Lower lobe of right lung (tissue), 2 donors: ENCODE data around the gene SEPTIN10. TPM values are rescaled to one million over a fixed set of nuclear protein-coding genes. Genes with fewer than 3 reads are reported as not detected.
A peak's percentile ranks its signal among the peaks of the same experiment; 100 is the strongest.

Experiments
- ATAC-seq, 2 donors: fragments of 200-7000 bp; cut with Tn5 transposase; one replicate each; pipeline ENCODE4 v1.9.1; 2020 to 2022; ENCODE audit warnings: mild to moderate bottlenecking in 2 of 2, moderate library complexity in 2 of 2
- DNase-seq: peaks from one replicate; pipeline ENCODE4 v3.0.0-alpha.2; 2020
- H3K27ac ChIP-seq: fragments of 200-600 bp; one replicate; pipeline ENCODE4 v1.8.0; 2022
- H3K27me3 ChIP-seq: fragments of 200-600 bp; one replicate; pipeline ENCODE4 v1.8.0; 2022; ENCODE audit warnings: low read depth
- H3K36me3 ChIP-seq: fragments of 200-600 bp; one replicate; pipeline ENCODE4 v1.8.0; 2022; ENCODE audit warnings: mild to moderate bottlenecking
- H3K4me1 ChIP-seq: fragments of 200-600 bp; one replicate; pipeline ENCODE4 v1.8.0; 2022
- H3K4me3 ChIP-seq: fragments of 200-600 bp; one replicate; pipeline ENCODE4 v1.8.0; 2022; ENCODE audit warnings: mild to moderate bottlenecking
- H3K9me3 ChIP-seq: fragments of 200-600 bp; one replicate; pipeline ENCODE4 v1.8.0; 2022
- CTCF ChIP-seq: fragments of 200-600 bp; IDR thresholded peaks from one replicate; pipeline ENCODE4 v1.8.0; 2022; ENCODE audit warnings: antibody characterized with exemption, mild to moderate bottlenecking
- intact Hi-C: fragments of 100-400 bp; cut with DNase I; formaldehyde crosslinking; loops from one replicate; pipeline ENCODE4 v1.11.0; 2022
- total RNA-seq: library from RNA; stranded (reverse); fragmentation: NEBNext Ultra II Directional; extraction: Animal tissue kit (Norgen Biotek cat#: 25700); gene quantifications from one replicate; pipeline ENCODE4 v1.2.1, GENCODE V29; 2021
- donor health status: DM: no; HTN: yes; CAD: no; lungs with severe emphysema.

SEPTIN10 gene
- total RNA-seq, 1 donor from 2014 or later = 86.9 TPM

DNA sequence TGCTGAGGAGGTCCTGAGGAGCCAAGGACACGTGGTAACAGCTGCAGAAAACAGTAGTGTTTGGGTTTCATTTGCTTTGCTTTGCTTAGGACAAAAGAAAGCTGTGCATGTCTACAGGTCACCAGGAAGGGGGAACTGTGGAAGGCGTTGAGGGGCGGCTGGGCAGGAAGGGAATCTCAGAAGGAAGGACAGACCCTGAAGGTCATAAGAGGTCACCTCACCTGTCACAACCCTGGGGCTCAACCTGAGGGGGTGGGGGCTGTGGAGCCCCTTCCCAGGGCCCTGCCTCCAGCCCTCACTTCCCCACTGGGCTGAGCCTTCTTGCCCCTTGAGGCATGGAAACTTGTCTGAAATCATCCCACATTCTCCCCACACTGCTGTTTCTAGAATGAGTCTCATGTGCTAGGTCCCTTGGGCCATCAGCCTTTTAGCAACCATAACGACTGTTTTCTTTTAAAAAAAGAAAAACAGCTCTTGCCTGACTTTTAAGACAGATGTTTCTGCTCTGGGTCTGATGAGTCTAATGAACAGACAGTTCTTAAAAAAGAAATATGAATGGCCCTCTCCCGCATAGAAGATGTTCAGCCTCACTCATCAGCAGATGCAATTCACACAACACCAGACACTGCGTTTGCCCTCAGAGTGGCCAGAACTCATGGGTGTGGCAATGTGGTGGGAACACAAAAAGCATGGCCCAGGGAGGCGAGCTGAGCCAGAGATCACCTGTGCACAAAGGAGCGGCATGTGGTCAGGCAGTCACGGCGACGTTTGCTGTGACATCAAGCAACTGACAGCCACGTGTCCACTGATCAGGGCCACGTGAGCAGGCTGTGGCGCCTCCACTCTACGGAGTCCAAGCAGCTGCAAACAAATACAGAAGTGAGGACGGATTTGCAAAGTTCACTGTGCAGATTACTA is 84.0 kb downstream of the SEPTIN10 start:
- H3K4me1 ChIP-seq = peaks cover 18% of the 10 kb centered on the region
- no peaks in the 10 kb centered on the region for H3K27me3 ChIP-seq
- H3K4me3 ChIP-seq = no peak overlapping the region
- H3K27ac ChIP-seq = no peak overlapping the region
- H3K36me3 ChIP-seq = no peaks in the 10 kb centered on the region
- intact Hi-C loops = no loop called here
- H3K9me3 ChIP-seq = no peaks in the 10 kb centered on the region
- no peak for DNase-seq
- ATAC-seq = peak; percentile 9 to 16
- no peak for TF ChIP-seq CTCF

DNA sequence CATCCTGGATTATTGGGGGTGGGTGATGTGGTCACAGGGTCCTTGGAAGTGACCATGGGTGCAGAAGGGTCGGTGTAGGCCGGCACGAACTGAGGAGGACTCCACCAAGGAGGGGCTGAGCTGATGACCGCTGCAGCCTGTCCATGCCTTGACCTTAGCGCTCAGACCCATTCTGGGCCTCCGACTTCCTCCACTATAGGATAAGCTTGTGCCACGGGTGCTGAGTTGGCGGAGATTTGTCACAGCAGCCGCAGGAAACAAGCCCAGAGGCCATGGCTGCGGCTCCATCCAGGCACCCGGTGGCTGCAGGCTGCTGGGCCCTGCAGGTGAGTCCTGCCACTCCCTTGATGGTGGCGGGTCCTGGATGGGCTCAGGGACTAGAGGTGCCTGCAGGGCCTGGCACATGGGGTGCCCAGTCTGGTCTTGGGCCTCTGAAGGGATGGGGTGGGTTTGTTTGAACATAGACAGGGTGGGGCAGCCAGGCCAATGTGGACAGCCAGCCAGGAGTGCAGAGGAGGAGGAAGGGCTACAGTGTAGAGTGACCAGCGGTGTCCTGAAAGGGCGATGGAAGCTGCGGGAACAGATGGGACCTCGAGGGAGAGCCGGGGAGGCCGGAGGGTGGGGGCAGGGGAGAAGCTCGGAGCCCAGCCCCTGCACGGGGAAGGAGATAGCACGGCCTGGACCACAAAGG is 84.8 kb downstream of the SEPTIN10 start:
- Histone ChIP-seq H3K27me3 (no peaks in the 10 kb centered on the region), H3K4me1 (peaks cover 18% of the 10 kb centered on the region), H3K4me3 (no peak overlapping the region), H3K36me3 (no peaks in the 10 kb centered on the region), H3K9me3 (no peaks in the 10 kb centered on the region), H3K27ac (no peak overlapping the region)
- no peak for TF ChIP-seq CTCF
- DNase-seq (no peak), ATAC-seq (peak in 1 of 2 donors; percentile 14)
- intact Hi-C loops = no loop called here

DNA sequence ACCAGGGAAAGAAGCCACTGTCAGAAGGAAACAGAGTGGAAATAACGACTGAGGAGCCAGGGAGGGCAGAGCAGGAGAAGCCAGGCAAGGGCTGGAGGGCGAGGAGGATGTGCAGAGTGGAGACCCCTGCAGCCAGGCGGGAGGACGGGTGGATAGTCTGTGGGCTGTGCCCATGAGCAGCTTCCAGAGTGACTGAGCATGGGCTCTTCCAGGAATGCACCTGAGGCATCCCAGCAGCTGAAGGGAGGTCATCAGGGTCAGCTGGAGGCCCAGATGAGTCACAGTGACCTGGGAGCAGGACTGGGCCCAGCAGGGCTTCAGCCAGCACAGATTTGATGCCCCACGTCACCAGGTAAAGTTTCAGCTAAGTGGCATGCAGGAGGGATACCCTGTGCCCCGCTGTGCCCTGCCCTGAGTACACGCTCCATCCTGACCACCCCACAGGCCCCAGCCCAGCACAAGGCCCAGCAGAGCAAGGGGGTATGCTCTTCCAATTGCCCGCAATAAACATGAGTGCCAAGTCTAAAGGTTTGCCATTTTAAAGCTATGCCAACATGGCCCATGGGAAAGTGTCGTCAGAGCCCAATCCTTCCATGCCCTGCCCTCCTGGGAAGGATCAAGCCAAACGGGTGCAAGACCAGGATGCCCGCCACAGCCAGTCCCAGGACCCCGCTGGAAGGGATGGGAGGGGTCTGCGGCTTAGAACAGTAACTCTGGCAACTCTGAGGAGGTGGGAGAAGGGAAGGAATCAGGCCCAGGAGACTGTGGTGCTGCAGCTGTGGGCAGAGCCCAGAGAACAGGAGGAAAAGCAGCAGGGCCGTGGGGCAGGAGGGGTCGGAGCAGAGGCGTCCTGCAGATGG is 85.7 kb downstream of the SEPTIN10 start:
- Histone ChIP-seq H3K4me3 (no peak overlapping the region), H3K36me3 (no peaks in the 10 kb centered on the region), H3K27ac (no peak overlapping the region), H3K9me3 (no peaks in the 10 kb centered on the region), H3K27me3 (no peaks in the 10 kb centered on the region), H3K4me1 (peaks cover 18% of the 10 kb centered on the region)
- DNase-seq (no peak), ATAC-seq (no peak)
- TF ChIP-seq CTCF = no peak
- intact Hi-C loops = no loop called here

GRCh38 chr2:109527079-109527478 is 86.7 kb downstream of the SEPTIN10 start:
- H3K9me3 ChIP-seq = no peaks in the 10 kb centered on the region
- H3K4me3 ChIP-seq = no peak overlapping the region
- DNase-seq = no peak
- H3K4me1 ChIP-seq = peaks cover 18% of the 10 kb centered on the region
- TF ChIP-seq CTCF = no peak
- H3K36me3 ChIP-seq = no peaks in the 10 kb centered on the region
- intact Hi-C loops = no loop called here
- H3K27me3 ChIP-seq = no peaks in the 10 kb centered on the region
- ATAC-seq = no peak
- H3K27ac ChIP-seq = no peak overlapping the region

- Histone ChIP-seq H3K27me3 (no peaks in the 10 kb centered on the region), H3K27ac (no peak overlapping the region), H3K36me3 (no peaks in the 10 kb centered on the region), H3K9me3 (no peaks in the 10 kb centered on the region), H3K4me1 (peaks cover 18% of the 10 kb centered on the region), H3K4me3 (no peak overlapping the region)
- TF ChIP-seq CTCF = no peak
- no peak for DNase-seq
- no peak for ATAC-seq
- intact Hi-C loops = no loop called here
Measured at GRCh38 chr2:109526442-109526970, 87.3 kb downstream of the SEPTIN10 start.
